ENCODE data around the gene SLC9A1.
A peak's percentile ranks its signal among the peaks of the same experiment; 100 is the strongest.
"Not testable (repeated sequence)": the region's sequence is repeated elsewhere in the genome, so short reads cannot be mapped to it uniquely, and the experiment has no call there.

The SLC9A1 gene

DNA sequence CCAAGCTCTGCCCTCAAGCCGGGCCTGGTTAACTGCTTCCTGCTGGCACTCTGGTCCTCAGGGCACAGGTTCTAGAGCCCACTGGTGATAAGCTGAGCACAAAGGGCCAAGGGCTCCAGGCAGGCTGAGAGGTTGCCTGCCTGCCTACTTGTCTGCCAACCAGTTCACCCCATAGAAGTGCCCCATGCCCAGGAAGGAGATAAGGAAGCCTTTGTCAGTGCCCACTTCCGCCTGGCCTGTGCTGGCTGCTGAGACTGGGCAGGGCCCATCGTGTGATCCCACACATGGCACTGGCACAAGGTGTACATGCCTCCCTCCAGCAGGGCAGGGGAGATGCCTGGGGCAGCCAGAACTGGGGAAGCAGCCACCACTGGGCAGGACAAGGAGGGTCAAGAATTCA lies 24.1 kb downstream of the SLC9A1 start:
- no peak for DNase-seq

DNA sequence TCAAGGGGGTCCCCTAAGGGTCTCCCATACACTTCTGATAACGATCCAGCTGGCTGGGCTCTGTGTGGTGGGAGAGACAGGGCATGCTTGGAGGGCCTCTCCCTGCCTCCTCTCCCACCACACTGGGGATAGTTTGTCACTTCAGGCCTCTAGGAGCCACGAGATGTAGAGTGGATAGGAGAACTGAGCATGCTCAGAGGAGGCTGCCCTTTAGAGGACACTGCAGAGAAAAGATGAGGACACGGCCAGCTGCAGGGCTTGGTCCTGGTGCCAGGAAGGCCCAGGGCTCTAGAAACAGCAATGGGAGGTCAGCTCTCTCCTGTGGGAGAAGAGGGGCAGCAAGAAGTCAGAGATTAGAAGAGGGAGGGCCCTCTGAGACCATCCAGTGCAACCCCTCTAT lies 25.7 kb downstream of the SLC9A1 start:
- no peak for DNase-seq

DNA sequence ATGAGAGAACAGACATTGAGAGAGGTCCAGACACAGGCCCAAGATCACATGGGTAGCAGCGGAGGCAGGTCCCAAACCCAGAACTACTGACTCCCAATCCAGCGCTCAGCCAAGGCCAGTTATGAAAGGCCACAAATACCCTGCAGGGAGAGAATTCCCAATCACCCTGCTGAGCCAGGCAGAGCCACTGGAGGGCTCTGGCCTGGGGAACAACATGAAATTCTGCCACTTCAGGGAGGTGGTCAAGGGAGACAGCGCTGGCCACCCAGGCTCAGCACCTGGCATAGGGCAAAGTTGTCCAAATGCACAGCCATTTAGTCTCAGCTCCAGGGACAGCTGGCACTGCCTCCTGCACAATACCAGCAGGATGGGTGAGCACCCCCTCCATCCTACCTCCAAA lies 27.5 kb downstream of the SLC9A1 start:
- no peak for DNase-seq

DNA sequence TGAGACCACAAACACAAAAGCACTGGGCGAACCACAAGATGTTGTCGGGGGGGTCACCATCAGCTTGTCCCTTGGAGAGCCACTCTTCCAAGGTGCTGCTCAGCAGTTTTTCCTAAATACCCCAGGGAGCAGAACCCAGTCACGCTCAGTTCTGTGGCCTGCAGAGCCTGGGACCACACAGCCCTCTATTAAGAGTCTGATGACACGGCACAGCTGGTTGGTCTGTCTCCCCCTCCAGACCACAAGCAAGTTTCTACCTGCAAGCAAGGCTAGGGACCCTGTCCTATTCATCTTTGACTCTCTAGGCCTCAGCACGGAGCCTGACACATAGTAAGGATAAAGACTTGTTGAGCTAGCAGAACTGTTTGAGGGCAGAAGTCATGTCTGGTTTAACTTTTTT lies 28.5 kb downstream of the SLC9A1 start:
- no peak for DNase-seq

DNA sequence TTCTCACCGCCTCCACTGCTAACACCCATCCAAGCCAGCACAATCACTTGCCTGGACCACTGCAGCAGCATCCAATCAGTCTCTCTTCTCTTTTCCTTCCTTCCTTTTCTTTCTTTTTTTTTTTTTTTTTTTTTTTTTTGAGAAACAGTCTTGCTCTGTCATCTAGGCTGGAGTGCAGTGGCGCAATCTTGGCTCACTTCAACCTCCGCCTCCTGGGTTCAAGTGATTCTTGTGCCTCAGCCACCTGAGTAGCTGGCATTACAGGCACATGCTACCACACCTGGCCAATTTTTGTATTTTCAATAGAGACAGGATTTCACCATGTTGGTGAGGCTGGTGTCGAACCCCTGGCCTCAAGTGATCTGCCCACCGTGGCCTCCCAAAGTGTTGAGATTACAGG lies 29.8 kb downstream of the SLC9A1 start:
- DNase-seq, result not testable (repeated sequence)

DNA sequence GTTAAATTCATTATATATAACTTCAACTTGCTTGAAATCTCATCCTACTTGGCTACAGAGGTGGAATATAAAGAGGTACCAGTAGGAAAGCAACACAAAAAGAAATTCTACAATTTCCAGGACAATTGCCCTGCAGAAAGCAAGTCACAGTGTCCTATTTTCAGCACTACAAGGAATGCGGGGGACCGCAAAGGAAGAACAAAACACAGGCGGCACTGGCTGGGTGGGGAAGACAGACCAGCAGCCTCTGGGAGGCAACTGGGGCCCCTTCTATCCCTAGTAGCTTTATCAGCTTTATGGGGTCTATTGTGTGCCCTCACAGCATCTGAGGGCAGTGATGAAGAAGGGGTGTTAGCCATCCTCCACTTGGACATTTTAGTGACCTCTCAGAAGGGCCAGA lies 30.5 kb downstream of the SLC9A1 start:
- no peak for DNase-seq

DNA sequence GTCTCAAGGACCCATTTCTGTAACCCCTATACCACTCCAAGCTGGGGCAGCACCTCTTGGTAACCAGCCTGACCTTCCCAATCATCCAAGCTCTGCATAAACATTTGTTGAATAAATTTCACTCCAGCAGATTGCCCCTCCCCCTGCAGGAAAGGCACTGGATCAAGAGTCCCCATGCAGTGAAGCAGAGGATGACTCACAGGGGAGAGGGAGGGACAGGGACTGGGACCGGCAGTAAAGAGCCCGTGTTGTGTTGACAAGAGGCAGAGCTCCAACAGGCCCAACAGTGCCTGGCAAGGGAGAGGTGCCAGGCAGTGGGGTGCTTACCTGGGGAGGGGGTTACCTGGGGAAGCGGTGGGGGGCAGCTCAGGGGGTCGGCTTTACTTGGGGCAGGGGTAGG lies 32.3 kb downstream of the SLC9A1 start:
- DNase-seq, result no peak

DNA sequence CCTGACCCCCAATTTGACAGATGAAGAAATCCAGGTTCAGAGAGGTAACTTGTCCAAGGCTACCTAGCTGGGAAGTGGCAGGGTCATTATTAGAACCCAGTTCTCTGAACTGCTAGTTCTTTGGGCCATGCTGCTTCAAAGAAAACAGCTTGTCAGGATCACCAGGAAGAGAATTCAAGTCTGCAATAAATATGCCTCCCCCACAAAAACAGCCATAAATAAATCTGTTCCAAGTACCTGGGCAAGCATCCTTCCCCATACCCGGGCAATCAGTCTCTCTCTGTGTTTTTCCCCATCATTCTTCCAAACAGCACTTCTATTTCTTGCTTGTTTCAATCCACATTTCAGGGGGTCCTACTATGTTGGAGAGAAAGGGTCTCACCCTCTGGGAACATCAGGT lies 34.1 kb downstream of the SLC9A1 start:
- DNase-seq, result no peak

DNA sequence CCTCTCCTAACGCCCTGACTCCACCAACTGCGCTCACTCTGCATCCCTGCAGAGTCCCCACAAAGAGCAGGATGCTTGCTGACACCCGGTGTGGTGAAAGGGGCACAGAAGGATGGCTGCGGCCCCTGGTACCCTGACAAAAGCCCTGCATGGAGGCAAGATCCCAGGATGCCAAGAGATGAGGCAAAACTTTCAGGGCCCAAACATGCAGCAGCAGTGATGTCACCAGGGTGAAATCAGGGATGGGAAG lies 36.6 kb downstream of the SLC9A1 start:
- no peak for DNase-seq

DNA sequence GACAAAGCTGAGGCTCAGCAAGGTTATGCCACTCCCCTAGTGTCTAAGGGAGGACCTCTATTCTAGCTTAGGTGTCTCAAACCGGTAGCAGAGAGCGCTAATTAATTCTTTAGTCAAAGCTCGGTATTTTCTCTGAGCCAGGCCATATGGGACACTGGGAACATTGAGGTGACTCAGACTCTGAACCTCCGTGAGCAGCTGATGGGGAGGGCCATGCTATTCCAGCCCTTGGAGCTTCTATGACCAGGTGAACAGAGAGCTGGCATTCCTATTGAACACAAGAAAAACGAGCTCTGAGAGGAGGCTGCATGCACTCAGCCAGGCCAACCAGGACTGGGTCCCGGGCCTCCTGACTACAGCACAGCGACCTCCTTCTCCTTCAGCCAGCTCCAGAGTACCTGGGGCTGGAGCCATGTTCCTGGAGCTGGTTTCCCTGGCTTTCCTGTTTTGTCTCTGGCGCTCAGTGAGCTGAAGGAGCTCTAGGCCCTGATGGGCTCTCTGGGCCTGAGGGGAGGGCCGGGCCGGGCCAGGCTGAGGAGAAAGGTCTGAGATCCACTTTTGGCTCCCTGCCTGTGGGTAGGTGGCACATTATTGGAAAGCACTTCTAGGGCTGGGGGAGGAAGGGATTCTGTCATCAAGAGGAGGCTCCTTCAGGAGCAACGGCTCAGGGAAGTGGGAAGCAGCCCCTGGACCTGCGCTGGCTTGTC lies 37.0 kb downstream of the SLC9A1 start:
- no peak for DNase-seq

DNA sequence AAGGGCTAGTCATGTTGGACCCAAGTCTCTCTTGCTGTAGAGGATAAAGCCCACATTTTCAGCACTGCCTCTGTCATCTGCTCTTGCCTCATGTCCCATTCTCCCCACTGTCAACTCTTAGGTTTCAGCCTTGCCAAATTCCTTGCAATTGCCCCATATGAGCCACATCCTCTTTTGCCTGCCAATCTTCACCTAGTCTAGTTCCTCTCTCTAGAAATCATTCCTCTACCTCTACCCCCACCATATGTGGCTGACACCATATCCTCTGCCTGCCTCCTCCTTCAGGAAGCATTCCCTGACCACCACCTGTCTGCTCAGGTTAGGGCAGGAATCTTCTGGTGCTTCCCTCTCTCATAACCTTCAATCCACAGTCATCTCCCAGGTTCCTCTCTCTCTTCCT lies 38.2 kb downstream of the SLC9A1 start:
- no peak for DNase-seq

DNA sequence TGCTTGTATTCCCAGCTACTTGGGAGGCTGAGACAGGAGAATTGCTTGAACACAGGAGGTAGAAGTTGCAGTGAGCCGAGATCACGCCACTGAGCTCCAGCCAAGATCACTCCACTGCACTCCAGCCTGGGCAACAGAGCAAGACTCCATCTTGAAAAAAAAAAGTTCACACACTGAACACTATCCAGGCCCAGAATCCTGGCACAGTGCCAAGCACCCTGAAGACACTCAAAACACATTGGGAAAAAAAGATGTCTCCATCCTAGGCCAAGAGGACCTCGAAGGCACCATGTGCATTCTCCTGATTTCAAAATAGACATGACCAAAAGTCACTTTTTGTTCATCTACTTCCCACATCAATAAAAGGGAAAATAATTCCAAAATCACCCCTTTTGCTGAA lies 38.7 kb downstream of the SLC9A1 start:
- DNase-seq, result no peak

DNA sequence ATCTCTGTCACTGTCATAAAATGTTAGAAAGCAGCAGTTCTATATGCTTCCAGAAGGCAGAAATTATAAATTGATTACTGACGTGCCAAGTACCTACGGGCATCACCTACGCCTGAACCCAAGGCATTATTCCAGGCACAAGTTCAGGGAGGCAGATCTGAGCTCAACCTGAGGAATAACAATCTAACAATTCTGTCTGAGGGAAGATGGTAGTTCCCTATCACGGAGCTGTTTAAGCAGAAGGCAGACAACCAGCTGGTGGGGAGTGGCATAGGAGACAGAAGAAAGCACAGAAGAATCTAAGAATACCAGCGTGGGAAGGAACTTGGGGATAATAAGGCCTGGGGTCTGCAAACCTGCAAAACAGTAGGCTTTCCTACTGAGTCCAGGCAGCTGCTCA lies 40.4 kb downstream of the SLC9A1 start:
- DNase-seq, result no peak

DNA sequence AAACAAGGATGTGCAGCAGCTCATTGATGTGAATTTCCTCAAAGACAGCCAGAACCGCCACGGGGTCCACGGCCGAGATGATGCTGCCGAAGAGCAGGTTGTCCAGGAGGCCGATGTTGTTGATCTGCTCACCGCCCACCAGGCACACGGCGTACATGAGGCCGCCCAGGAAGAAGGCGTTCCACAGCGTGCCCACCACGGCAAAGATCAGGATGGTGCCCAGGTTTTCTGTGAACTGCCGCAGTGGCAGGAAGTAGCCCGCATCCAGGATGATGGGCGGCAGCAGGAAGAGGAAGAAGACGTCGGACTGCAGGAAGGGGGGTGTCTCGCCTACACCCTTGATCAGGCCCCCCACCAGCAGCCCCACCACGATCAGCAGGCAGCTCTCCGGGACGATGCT lies 41.1 kb downstream of the SLC9A1 start:
- DNase-seq, result no peak

DNA sequence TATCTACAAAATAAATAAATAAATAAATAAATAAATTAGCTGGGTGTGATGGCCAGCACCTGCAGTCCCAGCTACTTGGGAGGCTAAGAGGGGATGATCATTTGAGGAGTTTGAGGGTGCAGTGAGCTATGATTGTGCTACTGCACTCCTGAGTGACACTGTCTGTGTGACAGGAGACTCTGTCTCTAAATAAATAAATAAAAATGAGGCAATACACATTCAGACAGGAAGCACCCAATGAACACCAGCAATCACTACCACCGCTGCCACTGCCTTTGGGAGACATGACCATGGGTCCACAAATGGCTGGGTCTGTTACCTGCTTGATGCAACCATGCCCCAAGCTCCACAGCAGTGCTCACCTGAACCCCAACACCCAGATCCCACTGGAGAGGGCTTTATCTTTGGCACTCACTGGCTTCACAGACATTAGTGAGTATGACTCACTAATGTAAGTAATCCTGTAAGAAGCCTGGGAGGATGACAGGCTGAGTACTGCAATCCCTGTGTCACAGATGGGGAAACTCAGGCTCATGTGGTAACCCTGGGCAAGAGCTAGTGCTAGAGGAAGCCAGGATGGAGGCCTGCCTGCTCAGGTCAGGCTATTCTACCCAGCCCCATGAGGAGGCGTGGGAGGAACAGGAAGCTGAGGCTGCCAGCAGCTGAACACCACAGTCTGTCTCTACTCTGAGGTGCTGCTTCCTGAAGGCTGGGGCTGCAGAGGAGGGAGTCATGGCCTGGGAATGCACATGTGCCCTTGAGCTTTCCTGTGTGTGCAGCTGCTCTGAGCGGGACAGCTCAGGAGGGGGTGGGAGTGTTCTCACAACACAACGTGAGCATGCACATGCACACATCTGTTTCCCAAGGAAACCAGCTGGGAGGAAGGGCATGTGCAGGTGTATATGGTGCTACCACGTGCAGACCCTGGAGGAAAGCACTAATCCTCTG lies 43.0 kb downstream of the SLC9A1 start:
- DNase-seq, result peak; percentile 85

DNA sequence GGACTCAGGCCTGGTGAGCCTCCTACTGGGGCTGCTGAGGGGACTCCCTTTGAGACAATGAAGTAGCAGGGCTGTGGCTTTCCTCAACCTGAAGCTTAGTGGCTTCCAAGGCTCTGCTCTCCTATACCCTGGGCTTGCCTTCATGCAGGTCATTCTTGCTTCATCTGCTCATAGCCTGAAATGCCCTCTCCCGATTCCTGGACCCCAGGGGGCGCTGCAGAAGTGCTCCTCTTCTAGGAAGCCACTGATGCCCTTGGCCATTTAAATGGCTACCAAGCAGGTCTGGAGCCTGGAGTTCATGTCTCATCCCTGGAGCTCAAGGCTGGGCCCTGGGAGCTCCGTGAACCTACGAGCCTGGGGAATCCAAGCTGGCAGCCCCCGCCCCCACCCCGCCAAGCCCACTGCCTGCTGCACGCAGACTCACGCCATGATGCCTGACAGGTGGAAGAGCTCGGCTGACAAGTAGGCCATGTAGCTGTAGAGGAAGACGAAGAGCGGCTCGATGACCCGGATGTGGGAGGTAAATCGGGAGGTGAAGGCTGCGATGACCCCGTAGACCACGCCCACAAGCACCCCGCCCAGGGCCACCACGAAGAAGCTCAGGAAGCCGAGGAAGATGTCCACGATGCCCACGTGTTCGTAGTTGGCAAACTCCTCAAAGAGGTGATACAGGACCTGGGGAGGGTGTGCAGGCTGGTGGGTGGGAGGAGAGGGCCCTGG lies 45.7 kb downstream of the SLC9A1 start:
- no peak for DNase-seq

DNA sequence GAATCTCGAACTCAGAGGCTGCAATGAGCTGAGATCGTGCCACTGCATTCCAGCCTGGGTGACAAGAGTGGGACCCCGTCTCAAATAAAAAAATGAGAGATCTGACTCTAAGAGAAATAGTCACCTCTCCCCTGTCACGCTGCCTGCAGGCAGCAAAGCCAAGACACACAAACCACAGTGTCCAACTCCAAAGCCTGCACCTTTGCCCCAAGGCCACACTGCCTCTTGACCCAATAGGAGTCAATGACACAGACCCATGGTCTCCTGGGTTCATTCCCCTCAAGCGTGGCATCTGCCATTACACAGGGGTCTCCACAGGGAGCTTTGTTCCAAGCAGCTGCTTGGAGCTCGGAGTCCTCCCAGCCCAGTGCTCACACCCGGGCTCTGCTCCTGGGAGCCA lies 46.3 kb downstream of the SLC9A1 start:
- DNase-seq, result no peak

DNA sequence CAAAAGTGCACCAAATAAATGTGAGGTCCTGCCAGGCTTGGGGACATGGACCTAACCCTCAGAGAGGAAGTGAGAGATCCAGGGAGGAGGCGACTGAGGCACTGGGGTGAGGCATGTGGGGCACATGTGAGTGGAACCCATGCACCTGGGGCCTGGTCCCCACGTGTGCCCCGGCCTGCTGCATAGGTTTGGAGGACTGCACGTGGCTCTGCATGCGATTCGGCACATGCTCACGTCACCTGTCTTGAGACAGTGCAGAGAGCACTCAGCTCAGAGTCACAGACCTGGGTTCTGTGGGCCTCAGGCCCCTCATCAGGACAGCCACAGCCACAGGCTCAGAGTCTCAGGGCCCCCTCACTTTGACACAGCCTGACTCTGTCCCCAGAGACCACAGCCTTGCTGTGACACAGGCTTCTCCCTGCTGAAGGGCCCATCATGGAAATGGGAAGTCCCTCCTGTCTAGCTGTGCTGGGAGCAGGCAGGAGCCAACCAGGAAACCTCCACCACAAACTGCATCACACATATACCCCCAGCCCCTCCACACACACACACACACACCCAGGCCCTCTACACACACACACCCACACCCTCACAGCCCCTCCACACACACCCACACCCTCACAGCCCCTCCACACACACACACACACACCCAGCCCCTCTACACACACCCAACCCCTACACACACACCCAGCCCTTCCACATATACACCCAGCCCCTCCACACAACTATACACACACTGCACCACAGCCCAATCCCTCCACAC lies 48.2 kb downstream of the SLC9A1 start:
- DNase-seq, result no peak

DNA sequence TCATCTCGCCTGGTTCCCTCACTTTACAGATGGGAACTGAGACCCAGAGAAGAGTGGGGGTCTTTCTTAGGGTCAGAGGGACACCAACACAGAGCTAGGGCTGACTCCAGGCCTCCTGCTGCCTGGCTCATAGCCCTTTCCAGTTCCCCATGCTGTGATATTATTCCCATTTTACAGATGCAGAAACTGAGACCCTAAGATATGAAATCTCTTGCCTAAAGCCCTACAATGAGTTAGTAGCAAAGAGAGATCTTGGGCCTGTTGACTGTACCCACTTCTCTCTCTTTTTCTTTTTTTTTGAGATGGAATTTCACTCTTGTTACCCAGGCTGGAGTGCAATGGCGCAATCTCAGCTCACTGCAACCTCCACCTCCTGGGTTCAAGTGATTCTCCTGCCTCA lies 49.9 kb downstream of the SLC9A1 start:
- DNase-seq, result no peak

DNA sequence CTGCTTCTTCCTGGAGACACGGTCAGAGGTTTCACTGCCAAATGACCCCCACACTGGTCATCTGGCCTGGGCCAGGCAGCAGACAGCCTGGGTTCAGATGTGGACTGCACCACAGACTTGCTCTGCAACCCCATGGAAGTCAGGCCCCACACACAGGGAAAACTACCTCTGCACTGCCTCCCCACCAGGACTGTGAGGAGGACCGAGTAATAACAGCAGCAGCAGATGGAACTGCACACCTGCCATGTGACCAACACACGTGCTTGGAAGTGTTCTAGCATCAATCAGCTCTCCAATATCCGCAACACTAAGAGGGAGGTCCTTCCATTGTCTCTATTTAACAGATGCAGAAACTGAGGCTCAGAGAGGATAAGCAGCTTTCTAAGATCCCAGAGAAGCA lies 51.4 kb downstream of the SLC9A1 start:
- DNase-seq, result no peak

DNA sequence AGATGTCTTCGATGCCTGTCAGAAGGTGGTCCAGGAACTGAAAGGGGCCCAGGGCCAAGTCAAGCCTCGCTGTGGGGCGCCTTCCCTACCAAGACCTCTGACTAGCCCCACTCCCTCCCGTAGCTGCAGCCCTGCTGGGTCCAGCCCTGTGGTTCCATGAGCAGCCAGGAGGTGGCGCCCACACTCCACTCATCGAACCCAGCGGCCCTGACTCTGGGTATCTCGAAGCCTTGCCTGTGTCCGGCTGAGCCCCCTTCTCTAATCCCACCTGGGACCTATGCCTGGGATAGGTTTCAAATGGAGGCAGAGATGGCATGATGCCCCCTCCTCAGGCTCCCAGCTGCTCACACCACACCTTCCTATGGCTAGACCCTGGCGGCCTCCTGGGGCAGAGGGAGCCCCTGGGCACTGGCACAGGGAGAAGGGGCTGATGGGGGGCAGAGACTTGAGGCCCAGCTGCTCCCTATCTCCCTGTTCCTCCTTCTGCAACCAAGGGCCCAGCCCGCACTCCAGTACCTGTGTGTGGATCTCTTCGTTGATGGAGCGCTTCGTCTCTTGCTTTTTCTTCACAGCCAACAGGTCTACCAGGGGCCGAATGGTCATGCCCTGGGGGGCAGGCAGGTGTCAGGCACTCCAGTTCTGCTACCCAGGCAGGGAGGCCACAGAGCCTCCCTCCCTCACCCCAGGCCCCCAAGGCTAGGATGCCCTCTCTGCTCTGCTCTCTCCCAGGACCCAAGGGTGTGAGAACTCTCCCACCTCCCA lies 52.0 kb downstream of the SLC9A1 start:
- DNase-seq, result peak; percentile 93

DNA sequence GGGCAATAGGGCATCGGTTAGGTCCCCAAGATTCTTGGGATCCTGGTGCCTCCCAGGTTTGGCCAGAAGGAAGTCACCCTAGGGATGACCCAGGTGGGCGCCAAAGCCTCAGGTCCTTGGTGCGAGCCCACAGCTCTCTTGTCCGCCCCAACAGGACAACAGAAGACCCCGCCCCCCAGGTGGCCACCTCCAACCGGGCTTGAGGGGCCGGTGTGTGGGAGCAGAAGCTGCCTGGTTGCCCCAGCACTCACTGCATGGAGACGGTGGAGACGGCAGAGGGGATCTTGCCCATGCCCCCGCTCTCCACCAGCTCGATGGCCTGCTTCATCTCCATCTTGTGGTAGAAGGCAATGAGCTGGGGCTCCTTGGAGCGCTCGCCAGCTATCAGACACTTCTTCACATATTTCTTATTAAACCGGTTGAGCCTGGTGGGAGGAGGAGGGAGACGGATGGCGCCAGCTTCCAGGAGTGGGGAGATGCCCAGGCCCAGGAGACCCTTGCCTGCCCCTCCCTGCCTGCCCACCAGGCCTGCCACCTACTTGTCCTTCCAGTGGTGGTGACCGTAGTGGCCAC lies 52.7 kb downstream of the SLC9A1 start:
- DNase-seq, result no peak
